Placental epithelial cell (primary cell): ENCODE data around the gene RPA1. TPM values are rescaled to one million over a fixed set of nuclear protein-coding genes. Genes with fewer than 3 reads are reported as not detected.

ENCODE experiments used
- total RNA-seq: library from RNA; depleted of rRNA; stranded (reverse); fragments of >200 nt; gene quantifications from 2 replicates; pipeline ENCODE4 v1.2.3, GENCODE V29; 2012

Gene RPA1
- 13.0 and 14.6 TPM in 2 replicates for total RNA-seq

DNA sequence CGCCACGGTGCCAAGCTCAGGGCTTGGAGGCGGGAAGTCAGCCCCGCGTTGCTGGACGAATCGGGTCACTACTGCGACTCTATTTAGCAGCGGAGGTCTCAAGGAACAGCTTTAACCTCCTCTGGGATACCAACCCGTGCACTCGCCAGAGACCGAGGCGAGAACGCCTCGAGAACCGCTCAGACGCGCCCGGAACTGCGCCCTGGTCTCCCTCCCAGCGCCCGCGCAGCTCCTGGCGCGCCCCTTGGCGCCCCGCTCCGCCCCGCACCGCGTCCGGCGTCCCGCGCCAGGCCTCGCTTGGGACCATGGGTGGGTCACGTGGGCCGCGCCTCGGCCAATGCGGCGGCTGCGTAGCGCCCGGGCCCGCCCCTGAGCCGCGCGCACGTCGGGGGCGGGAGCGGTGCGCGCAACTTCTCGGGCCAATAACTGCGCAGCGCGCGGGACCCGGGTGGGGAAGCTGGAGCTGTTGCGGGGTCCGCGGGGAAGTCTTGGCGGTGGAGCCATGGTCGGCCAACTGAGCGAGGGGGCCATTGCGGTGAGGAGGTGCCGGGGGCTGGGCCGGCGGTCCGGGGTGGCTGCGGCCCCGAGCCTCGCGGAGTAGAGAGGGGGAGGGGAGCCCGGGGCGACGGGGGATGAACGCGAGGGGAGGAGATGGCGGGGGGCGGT is at the start of gene RPA1, which contains the start of gene SMYD4:
TSS of gene RPA1 (plus strand) at position 414 of the 666 bp plus-strand sequence. CDS start at position 503, 89 bp downstream.
TSS of gene SMYD4 (minus strand) at position 311 of the 666 bp plus-strand sequence. CDS start 1,908 bp downstream, outside the sequence.

Other genes with a start within 250 kb of the RPA1 start
- gene SLC43A2, start 201.2 kb upstream of the RPA1 start, total RNA-seq = 3.9 and 4.3 TPM in 2 replicates
- 0.43 and 0.79 TPM in 2 replicates for gene SCARF1, start 184.3 kb upstream of the RPA1 start, total RNA-seq
- gene RILP, start 180.1 kb upstream of the RPA1 start, total RNA-seq = 7.0 and 7.5 TPM in 2 replicates
- 123 and 169 TPM in 2 replicates for gene PRPF8, start 145.1 kb upstream of the RPA1 start, total RNA-seq
- gene TLCD2, start 119.6 kb upstream of the RPA1 start, total RNA-seq = 2.9 and 5.9 TPM in 2 replicates
- 22.8 and 24.8 TPM in 2 replicates for gene WDR81, start 105.3 kb upstream of the RPA1 start, total RNA-seq
- gene SERPINF2, start 87.1 kb upstream of the RPA1 start, total RNA-seq = 0.79 and 0.87 TPM in 2 replicates
- gene SERPINF1, start 67.9 kb upstream of the RPA1 start, total RNA-seq = 0.33 and 1.2 TPM in 2 replicates
- 8.0 and 17.3 TPM in 2 replicates for gene SMYD4, start 103 bp upstream of the RPA1 start, total RNA-seq
- under 0.01 and 0.11 TPM in 2 replicates for gene RTN4RL1, start 195.3 kb downstream of the RPA1 start, total RNA-seq
- 30.9 and 36.1 TPM in 2 replicates for gene DPH1, start 200.1 kb downstream of the RPA1 start, total RNA-seq
- 75.4 and 94.1 TPM in 2 replicates for gene OVCA2, start 212.0 kb downstream of the RPA1 start, total RNA-seq
- 6.7 and 11.6 TPM in 2 replicates for gene HIC1, start 225.1 kb downstream of the RPA1 start, total RNA-seq